Upper lobe of left lung (tissue), 4 donors: Measurements from ENCODE around the gene TSPEAR.

Experiments
- CTCF ChIP-seq, 6 experiments: fragments of 450-650 bp in 4 of 6; fragments of 200-600 bp in 2 of 6; sonication (generic) in 2 of 6; IDR thresholded peaks; one replicate each; pipeline ENCODE4 v1.5.1; 2016 to 2019; ENCODE audit warnings: antibody characterized with exemption in 6 of 6
- EP300 ChIP-seq, 4 donors: sonication (generic); formaldehyde crosslinking; IDR thresholded peaks; one replicate each; pipeline ENCODE4 v1.5.1; 2017; ENCODE audit warnings: antibody characterized with exemption in 4 of 4, control low read depth in 2 of 4
- POLR2A ChIP-seq, 4 donors: fragments of 450-650 bp; IDR thresholded peaks; one replicate each; pipeline ENCODE4 v1.5.1; 2016 to 2017; ENCODE audit warnings: antibody characterized with exemption in 4 of 4, mild to moderate bottlenecking in 2 of 4
- POLR2AphosphoS5 ChIP-seq, 2 donors: sonication (generic); formaldehyde crosslinking; IDR thresholded peaks; one replicate each; pipeline ENCODE4 v1.5.1; 2017; ENCODE audit warnings: antibody characterized with exemption in 2 of 2

GRCh38 chr21:44700101-44701022 is 11.0 kb downstream of the TSPEAR start:
- TF ChIP-seq CTCF (IDR thresholded peaks at IDR 0.05) (no peak), EP300 (IDR thresholded peaks at IDR 0.05) (no peak), POLR2A (IDR thresholded peaks at IDR 0.05) (no peak), POLR2AphosphoS5 (IDR thresholded peaks at IDR 0.05) (no peak)
